Liver (tissue), 9 donors: ENCODE measurements around the gene DIAPH3. TPM values are rescaled to one million over a fixed set of nuclear protein-coding genes. Genes with fewer than 3 reads are reported as not detected.

Experiments
- DNase-seq: peaks from one replicate; pipeline ENCODE4 v3.0.0-alpha.2; 2017; ENCODE audit warnings: low spot score
- H3K27ac ChIP-seq, 2 donors: one replicate each; pipeline ENCODE4 v1.7.0; 2013; ENCODE audit warnings: inconsistent platforms in 2 of 2, low read length in 2 of 2, control low read depth in 1 of 2, low read depth in 1 of 2, mild to moderate bottlenecking in 1 of 2
- H3K27me3 ChIP-seq, 4 donors: one replicate each; pipeline versions ENCODE4 v1.6.1 to v1.7.0; 2013; ENCODE audit warnings: low read length in 3 of 4, inconsistent platforms in 1 of 4, mild to moderate bottlenecking in 1 of 4, moderate library complexity in 1 of 4; ENCODE audit not compliant: control insufficient read depth in 4 of 4, insufficient read depth in 4 of 4
- H3K36me3 ChIP-seq, 4 donors: one replicate each; pipeline versions ENCODE4 v1.6.1 to v1.7.0; 2013; ENCODE audit warnings: low read length in 3 of 4, mild to moderate bottlenecking in 3 of 4, low read depth in 1 of 4, moderate library complexity in 1 of 4; ENCODE audit not compliant: control insufficient read depth in 4 of 4, insufficient read depth in 3 of 4
- H3K4me1 ChIP-seq, 4 donors: one replicate each; pipeline versions ENCODE4 v1.6.1 to v1.7.0; 2013; ENCODE audit warnings: low read length in 3 of 4, mild to moderate bottlenecking in 3 of 4, moderate library complexity in 1 of 4; ENCODE audit not compliant: control insufficient read depth in 4 of 4, insufficient read depth in 4 of 4
- H3K4me3 ChIP-seq, 3 donors: one replicate each; pipeline versions ENCODE4 v1.6.1 to v1.7.0; 2013; ENCODE audit warnings: low read length in 3 of 3, control low read depth in 1 of 3, low read depth in 1 of 3, mild to moderate bottlenecking in 1 of 3
- H3K9ac ChIP-seq, 2 donors: one replicate each; pipeline ENCODE4 v1.7.0; 2013; ENCODE audit warnings: low read length in 2 of 2, mild to moderate bottlenecking in 2 of 2, moderate library complexity in 2 of 2, control low read depth in 1 of 2, low read depth in 1 of 2
- H3K9me3 ChIP-seq, 4 donors: one replicate each; pipeline versions ENCODE4 v1.6.1 to v1.7.0; 2013; ENCODE audit warnings: low read length in 3 of 4; ENCODE audit not compliant: control insufficient read depth in 4 of 4
- EGR1 ChIP-seq, 2 donors: IDR thresholded peaks; 2 replicates each; pipeline ENCODE4 v1.6.1; 2016 to 2018; ENCODE audit warnings: antibody characterized with exemption in 2 of 2, low read depth in 2 of 2
- FOXA1 ChIP-seq: IDR thresholded peaks from 2 replicates; pipeline ENCODE4 v1.6.1; 2016; ENCODE audit warnings: antibody characterized with exemption
- FOXA2 ChIP-seq: IDR thresholded peaks from 2 replicates; pipeline ENCODE4 v1.6.1; 2016; ENCODE audit warnings: antibody characterized with exemption
- GABPA ChIP-seq, 2 donors: IDR thresholded peaks in 1 of 2; conservative IDR thresholded peaks in 1 of 2; 2 replicates each; pipeline ENCODE4 v1.6.1; 2016; ENCODE audit warnings: antibody characterized with exemption in 2 of 2, mild to moderate bottlenecking in 1 of 2, moderate library complexity in 1 of 2
- HNF4A ChIP-seq, 2 donors: conservative IDR thresholded peaks; 2 replicates each; pipeline ENCODE4 v1.6.1; 2016; ENCODE audit warnings: antibody characterized with exemption in 2 of 2, mild to moderate bottlenecking in 2 of 2
- HNF4G ChIP-seq: IDR thresholded peaks from 2 replicates; pipeline ENCODE4 v1.6.1; 2016; ENCODE audit warnings: antibody characterized with exemption
- MAX ChIP-seq: IDR thresholded peaks from 2 replicates; pipeline ENCODE4 v1.6.1; 2016; ENCODE audit warnings: antibody characterized with exemption
- NR2F2 ChIP-seq: IDR thresholded peaks from 2 replicates; pipeline ENCODE4 v1.6.1; 2016; ENCODE audit warnings: antibody characterized with exemption
- RAD21 ChIP-seq, 2 donors: IDR thresholded peaks; 2 replicates each; pipeline ENCODE4 v1.6.1; 2016; ENCODE audit warnings: antibody characterized with exemption in 2 of 2, mild to moderate bottlenecking in 2 of 2
- REST ChIP-seq: IDR thresholded peaks from 2 replicates; pipeline ENCODE4 v1.6.1; 2016; ENCODE audit warnings: antibody characterized with exemption, mild to moderate bottlenecking
- SP1 ChIP-seq: IDR thresholded peaks from 2 replicates; pipeline ENCODE4 v1.6.1; 2018; ENCODE audit warnings: antibody characterized with exemption, mild to moderate bottlenecking
- TAF1 ChIP-seq: conservative IDR thresholded peaks from 2 replicates; pipeline ENCODE4 v1.6.1; 2016; ENCODE audit warnings: antibody characterized with exemption, mild to moderate bottlenecking
- YY1 ChIP-seq: IDR thresholded peaks from 2 replicates; pipeline ENCODE4 v1.6.1; 2016; ENCODE audit warnings: antibody characterized with exemption, mild to moderate bottlenecking
- polyA plus RNA-seq, 2 donors: library from polyadenylated mRNA; stranded (reverse) in 1 of 2; unstranded in 1 of 2; fragments of 200-250 nt in 1 of 2; fragments of >200 nt in 1 of 2; fragmentation: Nextera tagmentation in 1 of 2; extraction: Ambion mirVana in 1 of 2; gene quantifications; one replicate each; pipeline versions ENCODE4 v1.2.1 to v1.2.3, GENCODE V29; 2013 to 2015
- total RNA-seq, 2 donors: library from RNA; depleted of rRNA; stranded (reverse); fragments of >200 nt; gene quantifications; one replicate each; pipeline ENCODE4 v1.2.3, GENCODE V29; 2014
- TF ChIP-seq, protein P1 (sequence below): IDR thresholded peaks from 2 replicates; pipeline ENCODE4 v1.6.1; 2016; ENCODE audit warnings: antibody characterized with exemption
- TF ChIP-seq, protein P2 (sequence below): fragments of 150-350 bp; IDR thresholded peaks from 2 replicates; pipeline ENCODE4 v1.5.1; 2017; ENCODE audit warnings: improper control_type of control experiment, low read depth, low read length; ENCODE audit not compliant: missing input control
- donor health status: healthy.
- donor health status: healthy.
- donor health status: healthy.
- donor health status: healthy.
- donor health status: healthy.

Gene DIAPH3
- total and polyA plus RNA-seq, 4 donors: 0.08 to 11.1 (median 0.27) TPM

- no peaks in the 10 kb centered on the region for H3K4me1 ChIP-seq
Measured at GRCh38 chr13:59755632-59756290, 408.0 kb downstream of the DIAPH3 start.

More at GRCh38 chr13:59755632-59756290, 408.0 kb downstream of the DIAPH3 start:
- Histone ChIP-seq H3K36me3 (no peaks in the 10 kb centered on the region), H3K27me3 (no peaks in the 10 kb centered on the region), H3K27ac (no peak overlapping the region), H3K9ac (no peak overlapping the region), H3K4me3 (no peak overlapping the region), H3K9me3 (no peaks in the 10 kb centered on the region)
- no peak for DNase-seq
- no peak for TF ChIP-seq SP1
- TF ChIP-seq EGR1 (IDR thresholded peaks at IDR 0.05; ENCODE audit: low read depth in 2 of 2): no peak
- TF ChIP-seq TAF1: no peak
- TF ChIP-seq, protein P1, sequence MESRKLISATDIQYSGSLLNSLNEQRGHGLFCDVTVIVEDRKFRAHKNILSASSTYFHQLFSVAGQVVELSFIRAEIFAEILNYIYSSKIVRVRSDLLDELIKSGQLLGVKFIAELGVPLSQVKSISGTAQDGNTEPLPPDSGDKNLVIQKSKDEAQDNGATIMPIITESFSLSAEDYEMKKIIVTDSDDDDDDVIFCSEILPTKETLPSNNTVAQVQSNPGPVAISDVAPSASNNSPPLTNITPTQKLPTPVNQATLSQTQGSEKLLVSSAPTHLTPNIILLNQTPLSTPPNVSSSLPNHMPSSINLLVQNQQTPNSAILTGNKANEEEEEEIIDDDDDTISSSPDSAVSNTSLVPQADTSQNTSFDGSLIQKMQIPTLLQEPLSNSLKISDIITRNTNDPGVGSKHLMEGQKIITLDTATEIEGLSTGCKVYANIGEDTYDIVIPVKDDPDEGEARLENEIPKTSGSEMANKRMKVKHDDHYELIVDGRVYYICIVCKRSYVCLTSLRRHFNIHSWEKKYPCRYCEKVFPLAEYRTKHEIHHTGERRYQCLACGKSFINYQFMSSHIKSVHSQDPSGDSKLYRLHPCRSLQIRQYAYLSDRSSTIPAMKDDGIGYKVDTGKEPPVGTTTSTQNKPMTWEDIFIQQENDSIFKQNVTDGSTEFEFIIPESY: no peak
- no peak for TF ChIP-seq MAX
- no peak for TF ChIP-seq YY1
- TF ChIP-seq NR2F2: no peak
- TF ChIP-seq HNF4A (conservative IDR thresholded peaks at IDR 0.05): no peak
- TF ChIP-seq REST: no peak
- TF ChIP-seq, protein P2, sequence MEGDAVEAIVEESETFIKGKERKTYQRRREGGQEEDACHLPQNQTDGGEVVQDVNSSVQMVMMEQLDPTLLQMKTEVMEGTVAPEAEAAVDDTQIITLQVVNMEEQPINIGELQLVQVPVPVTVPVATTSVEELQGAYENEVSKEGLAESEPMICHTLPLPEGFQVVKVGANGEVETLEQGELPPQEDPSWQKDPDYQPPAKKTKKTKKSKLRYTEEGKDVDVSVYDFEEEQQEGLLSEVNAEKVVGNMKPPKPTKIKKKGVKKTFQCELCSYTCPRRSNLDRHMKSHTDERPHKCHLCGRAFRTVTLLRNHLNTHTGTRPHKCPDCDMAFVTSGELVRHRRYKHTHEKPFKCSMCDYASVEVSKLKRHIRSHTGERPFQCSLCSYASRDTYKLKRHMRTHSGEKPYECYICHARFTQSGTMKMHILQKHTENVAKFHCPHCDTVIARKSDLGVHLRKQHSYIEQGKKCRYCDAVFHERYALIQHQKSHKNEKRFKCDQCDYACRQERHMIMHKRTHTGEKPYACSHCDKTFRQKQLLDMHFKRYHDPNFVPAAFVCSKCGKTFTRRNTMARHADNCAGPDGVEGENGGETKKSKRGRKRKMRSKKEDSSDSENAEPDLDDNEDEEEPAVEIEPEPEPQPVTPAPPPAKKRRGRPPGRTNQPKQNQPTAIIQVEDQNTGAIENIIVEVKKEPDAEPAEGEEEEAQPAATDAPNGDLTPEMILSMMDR: no peak
- TF ChIP-seq HNF4G: no peak
- no peak for TF ChIP-seq FOXA2
- no peak for TF ChIP-seq RAD21 (IDR thresholded peaks at IDR 0.05)
- no peak for TF ChIP-seq FOXA1
- TF ChIP-seq GABPA (IDR thresholded peaks at IDR 0.05 in 1 of 2, conservative IDR thresholded peaks at IDR 0.05 in 1 of 2): no peak
